Fibroblast of villous mesenchyme (primary cell): ENCODE measurements around the gene C9. TPM values are rescaled to one million over a fixed set of nuclear protein-coding genes. Genes with fewer than 3 reads are reported as not detected.
A peak's percentile ranks its signal among the peaks of the same experiment; 100 is the strongest.
"Not testable (repeated sequence)": the region's sequence is repeated elsewhere in the genome, so short reads cannot be mapped to it uniquely, and the experiment has no call there.

Experiments used
- DNase-seq: peaks from one replicate; pipeline ENCODE4 v3.0.0-alpha.2; 2010; ENCODE audit warnings: low read depth
- H3K4me3 ChIP-seq: 2 replicates; pipeline ENCODE4 v1.5.1; 2011; ENCODE audit warnings: low read depth, mild to moderate bottlenecking, low read length
- CTCF ChIP-seq: IDR thresholded peaks from 2 replicates; pipeline ENCODE4 v1.5.1; 2012; ENCODE audit warnings: low read depth, mild to moderate bottlenecking, low read length; ENCODE audit not compliant: insufficient read depth
- total RNA-seq: library from RNA; depleted of rRNA; stranded (reverse); fragments of >200 nt; gene quantifications from 2 replicates; pipeline ENCODE4 v1.2.3, GENCODE V29; 2012

C9 gene
- total RNA-seq, 1 donor, result not detected

DNA sequence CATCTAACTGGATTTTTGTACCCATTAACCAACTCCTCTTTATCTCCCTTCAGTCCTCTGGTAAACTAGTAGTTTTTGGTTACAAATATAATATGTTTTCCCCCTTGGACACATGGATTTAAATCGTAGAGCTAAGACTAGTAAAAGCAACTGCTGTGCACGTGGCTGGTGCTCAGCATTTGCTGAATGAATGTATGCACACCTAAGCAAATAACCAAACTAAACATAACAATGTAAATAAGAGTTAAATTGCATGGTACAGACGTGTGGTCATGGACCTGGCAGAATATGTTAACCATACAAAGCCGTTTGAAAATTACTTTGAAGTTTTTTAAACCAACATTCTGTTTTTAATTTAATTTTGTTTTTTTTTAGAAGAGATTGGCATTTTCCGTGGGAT lies 79.7 kb downstream of the C9 start:
- no peak for TF ChIP-seq CTCF
- no peak overlapping the region for H3K4me3 ChIP-seq
- no peak for DNase-seq

DNA sequence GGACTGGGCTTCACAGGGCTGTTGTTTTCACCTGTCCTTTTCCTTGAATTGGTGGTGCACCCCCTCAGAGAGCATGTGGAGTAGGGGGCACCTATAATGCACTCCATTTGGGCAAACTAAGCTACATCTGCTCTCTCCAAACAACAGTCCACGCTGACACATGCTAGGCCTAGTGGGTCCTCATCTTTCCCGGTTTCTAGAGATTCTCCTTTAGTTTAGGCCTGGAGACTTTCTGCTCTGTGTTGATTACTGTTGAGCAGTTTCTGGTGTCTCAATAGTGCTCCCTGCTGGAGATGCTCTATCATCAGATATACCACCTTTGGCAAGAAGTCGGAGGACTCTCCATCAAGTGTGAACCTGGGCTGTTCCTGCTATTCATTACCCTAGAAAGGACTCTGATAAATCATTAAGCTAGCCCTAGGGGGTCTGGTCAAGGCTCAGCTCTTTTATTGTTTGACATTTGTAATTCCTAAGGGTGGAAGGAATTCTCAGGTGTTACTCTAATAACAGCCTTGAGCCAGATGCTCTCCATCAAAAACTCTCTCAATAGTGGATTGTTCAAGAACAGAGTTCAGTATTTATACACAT lies 81.0 kb downstream of the C9 start:
- peak; percentile 76 for DNase-seq
- TF ChIP-seq CTCF, result peak; percentile 74
- no peak overlapping the region for H3K4me3 ChIP-seq

- TF ChIP-seq CTCF, result no peak
- no peak for DNase-seq
- no peak overlapping the region for H3K4me3 ChIP-seq
Measured at GRCh38 chr5:39282561-39282960, 81.7 kb downstream of the C9 start.

DNA sequence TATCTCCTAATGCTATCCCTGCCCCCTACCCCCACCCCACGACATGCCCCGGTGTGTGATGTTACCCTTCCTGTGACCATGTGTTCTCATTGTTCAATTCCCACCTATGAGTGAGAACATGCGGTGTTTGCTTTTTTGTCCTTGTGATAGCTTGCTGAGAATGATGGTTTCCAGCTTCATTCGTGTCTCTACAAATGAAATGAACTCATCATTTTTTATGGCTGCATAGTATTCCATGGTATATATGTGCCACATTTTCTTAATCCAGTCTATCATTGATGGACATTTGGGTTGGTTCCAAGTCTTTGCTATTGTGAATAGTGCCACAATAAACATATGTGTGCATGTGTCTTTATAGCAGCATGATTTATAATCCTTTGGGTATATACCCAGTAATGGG lies 88.4 kb downstream of the C9 start:
- H3K4me3 ChIP-seq, result not testable (repeated sequence)

GRCh38 chr5:39274398-39275085 lies 89.8 kb downstream of the C9 start:
- no peak for DNase-seq
- H3K4me3 ChIP-seq, result no peak overlapping the region
- TF ChIP-seq CTCF, result no peak

More for the DNA sequence above, 88.4 kb downstream of the C9 start:
- not testable (repeated sequence) for DNase-seq

- H3K4me3 ChIP-seq, result no peak overlapping the region
- TF ChIP-seq CTCF, result no peak
- no peak for DNase-seq
Measured at GRCh38 chr5:39273314-39273954, 90.9 kb downstream of the C9 start.

- DNase-seq, H3K4me3 ChIP-seq: not testable (repeated sequence)
Measured at GRCh38 chr5:39272869-39273231, 91.4 kb downstream of the C9 start.
